ENCODE results near the gene PKNOX2. TPM values are rescaled to one million over a fixed set of nuclear protein-coding genes. Genes with fewer than 3 reads are reported as not detected.

Gene PKNOX2
- total and polyA plus RNA-seq, 2 of the 8 experiments (the other 6 are each of a cell fraction or from before 2014, with no cell fraction given): 2.0 TPM

DNA sequence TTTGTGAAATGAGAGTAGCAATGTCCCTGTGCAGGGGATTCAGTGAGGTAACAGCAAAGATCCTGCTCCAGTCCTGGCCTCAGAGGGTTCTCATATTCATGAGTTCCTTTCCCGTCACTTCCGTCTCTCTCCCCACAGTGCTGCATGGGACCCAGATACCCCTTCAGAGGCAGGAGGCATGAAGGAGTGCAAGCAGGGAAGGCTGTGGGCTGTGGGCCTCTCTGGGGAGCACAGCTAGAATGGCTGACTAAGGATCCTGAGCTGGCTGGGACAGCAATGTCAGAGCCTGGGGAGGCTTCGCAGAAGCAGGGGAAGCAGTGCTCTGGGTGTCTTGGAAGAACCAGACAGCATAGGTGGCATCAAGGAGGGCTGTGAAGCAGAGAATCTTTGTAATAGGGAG lies 13.0 kb downstream of the PKNOX2 start:
- H3K4ac ChIP-seq (replicated peaks; ENCODE audit: insufficient read length, low read depth, low read length): no peak overlapping the region
- no peak for FAIRE-seq
- no peak overlapping the region for H2BK120ac ChIP-seq (replicated peaks; ENCODE audit: low read depth, low read length)
- H4K20me1 ChIP-seq (replicated peaks in 1 of 2; ENCODE audit: control insufficient read depth in 1 of 2, insufficient read depth in 2 of 2, low read length in 2 of 2): no peaks in the 10 kb centered on the region
- H3K4me2 ChIP-seq (ENCODE audit: insufficient read depth in 1 of 2, low read depth in 2 of 2, low read length in 2 of 2): no peak overlapping the region
- no peaks in the 10 kb centered on the region; a peak in 1 of 7 replicates for H3K27me3 ChIP-seq (replicated peaks in 1 of 4; ENCODE audit: control insufficient read depth in 3 of 4, extremely low read depth in 1 of 4, insufficient read depth in 3 of 4, low read length in 3 of 4)
- no peaks in the 10 kb centered on the region for H3K36me3 ChIP-seq (ENCODE audit: control insufficient read depth in 2 of 4, insufficient read depth in 4 of 4, low read length in 3 of 4)
- H3K4me1 ChIP-seq (replicated peaks in 1 of 4; ENCODE audit: control insufficient read depth in 3 of 4, insufficient read depth in 4 of 4, low read length in 3 of 4): peaks cover 1 to 23% (median 4%) of the 10 kb centered on the region in 4 experiments; a peak in 4 of 7 replicates
- no peaks in the 10 kb centered on the region; a peak in 1 of 4 replicates for H3K79me2 ChIP-seq (ENCODE audit: control insufficient read depth in 1 of 2, insufficient read depth in 2 of 2, low read length in 2 of 2)
- no peak overlapping the region for H3K9ac ChIP-seq (replicated peaks in 1 of 4; ENCODE audit: extremely low read depth in 1 of 4, low read depth in 3 of 4, low read length in 3 of 4)
- ChIA-PET CTCF (ENCODE audit: partially characterized antibody) (interaction anchor here (0.6 to 2.1 kb wide), 4 partner anchors 10 to 169 kb away, joined by 3 to 8 read pairs (median 6); no protein-coding TSS in a partner anchor), POLR2A (ENCODE audit: partially characterized antibody) (interaction anchor here (1.3 kb wide), 1 partner anchor 65 kb away, joined by 3 read pairs; no protein-coding TSS in a partner anchor)
- no peak overlapping the region for H4K5ac ChIP-seq (ENCODE audit: insufficient read length, low read depth, low read length)
- H2BK20ac ChIP-seq (ENCODE audit: low read length): no peak overlapping the region
- no peak for TF ChIP-seq ASH2L (IDR thresholded peaks at IDR 0.05; ENCODE audit: low read length)
- TF ChIP-seq TEAD4 (IDR thresholded peaks at IDR 0.05; ENCODE audit: low read depth, low read length): no peak
- no peak for TF ChIP-seq BCL11A (IDR thresholded peaks at IDR 0.05; ENCODE audit: low read depth in 2 of 2, low read length in 2 of 2)
- no peak for TF ChIP-seq EP300 (IDR thresholded peaks at IDR 0.05; ENCODE audit: borderline replicate concordance in 1 of 2, low read depth in 2 of 2, low read length in 2 of 2)
- TF ChIP-seq KDM5A (IDR thresholded peaks at IDR 0.05; ENCODE audit: low read length): no peak
- TF ChIP-seq POLR2AphosphoS5 (IDR thresholded peaks at IDR 0.05; ENCODE audit: low read depth, low read length): no peak
- H2AFZ ChIP-seq (ENCODE audit: low read length): no peak overlapping the region
- H2AK5ac ChIP-seq (ENCODE audit: low read depth, low read length): no peak overlapping the region
- DNase-seq (ENCODE audit: low read depth in 1 of 2, low spot score in 2 of 2): no peak
- no peak overlapping the region for H3K14ac ChIP-seq (ENCODE audit: insufficient read length)
- H3K27ac ChIP-seq (ENCODE audit: low read depth, low read length): no peak overlapping the region
- H3K79me1 ChIP-seq (ENCODE audit: low read depth, low read length): no peaks in the 10 kb centered on the region
- H2BK12ac ChIP-seq (ENCODE audit: low read depth, low read length): no peak overlapping the region
- no peaks in the 10 kb centered on the region for H3K9me3 ChIP-seq (ENCODE audit: insufficient read depth in 2 of 2, low read depth in 1 of 2, low read length in 1 of 2)
- H2BK15ac ChIP-seq (ENCODE audit: low read length): no peak overlapping the region
- no peak overlapping the region for H3K56ac ChIP-seq (replicated peaks; ENCODE audit: insufficient read length, low read depth, low read length)
- no peaks in the 10 kb centered on the region for H3K23me2 ChIP-seq (ENCODE audit: low read depth, low read length)
- no peak overlapping the region for H4K91ac ChIP-seq (replicated peaks; ENCODE audit: insufficient read length, low read length)
- no peak overlapping the region for H4K8ac ChIP-seq (ENCODE audit: extremely low read depth, insufficient read depth, low read length)
- H3K4me3 ChIP-seq (ENCODE audit: extremely low read depth in 1 of 4, insufficient read depth in 2 of 4, low read depth in 3 of 4, low read length in 4 of 4): no peak overlapping the region
- no peak overlapping the region for H2BK5ac ChIP-seq (ENCODE audit: low read depth, low read length)
- WGBS, 2 experiments (ENCODE audit: extremely low coverage in 1 of 2, insufficient coverage in 1 of 2, insufficient read length in 1 of 2, insufficient replicate concordance in 2 of 2, low coverage in 1 of 2, low lambda C conversion rate in 2 of 2, missing lambda C conversion rate in 1 of 2): 85% methylated on average over 3 of the region's 3 CpGs; no CpG with 5 or more reads in 1 of the 2 experiments
- no peak overlapping the region for H3K23ac ChIP-seq (ENCODE audit: insufficient read length)
- no peak overlapping the region; the same call in 1 of the 2 replicates for H3K18ac ChIP-seq (ENCODE audit: extremely low read depth, low read length)

Data from H1 (cell line).